Measurements from ENCODE around the gene HNRNPA2B1. TPM values are rescaled to one million over a fixed set of nuclear protein-coding genes. Genes with fewer than 3 reads are reported as not detected.
"Not testable (repeated sequence)": the region's sequence is repeated elsewhere in the genome, so short reads cannot be mapped to it uniquely, and the experiment has no call there.

Gene HNRNPA2B1
- total RNA-seq, 4 donors from 2014 or later = 123 to 362 (median 208) TPM

DNA sequence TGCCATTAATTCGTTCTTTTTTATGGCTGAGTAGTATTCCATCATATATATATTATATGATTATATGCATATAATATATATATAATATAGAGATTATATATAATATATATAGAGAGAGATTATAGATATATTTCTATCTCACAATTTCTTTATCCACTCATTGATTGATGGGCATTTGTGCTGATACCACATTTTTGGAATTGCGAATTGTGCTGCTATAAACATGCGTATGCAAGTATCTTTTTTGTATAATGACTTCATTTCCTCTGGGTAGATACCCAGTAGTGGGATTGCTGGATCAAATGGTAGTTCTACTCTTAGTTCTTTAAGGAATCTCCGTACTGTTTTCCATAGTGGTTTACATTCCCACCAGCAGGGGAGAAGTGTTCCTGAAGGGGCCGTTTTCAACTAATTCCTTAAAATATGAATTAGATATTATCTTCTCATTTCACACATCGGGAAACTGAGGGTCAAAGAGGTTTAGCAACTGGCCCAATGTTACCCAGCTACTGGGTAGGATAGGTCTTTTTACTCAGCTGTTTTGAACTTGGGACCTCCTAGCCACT, 32.0 kb downstream of the HNRNPA2B1 start:
- 84 to 90% methylated on average over 6 of the region's 6 CpGs for WGBS, 2 donors (ENCODE audit: low coverage in 1 of 2)
- no peak for DNase-seq
- peaks cover 0 to 15% (median 10%) of the 10 kb centered on the region in 4 donors for H3K4me1 ChIP-seq
- no peaks in the 10 kb centered on the region for H3K9me3 ChIP-seq
- in situ Hi-C loops (cut with MboI; ENCODE audit: low pct_ligation_motif_present in 1 of 4, low pct_unique_long_range_greater_than_20kb in 1 of 4, low sequenced_read_pairs in 3 of 4) = no loop called here
- H3K27me3 ChIP-seq = no peaks in the 10 kb centered on the region
- no peak for TF ChIP-seq POLR2A (IDR thresholded peaks at IDR 0.05)
- TF ChIP-seq, protein P1, sequence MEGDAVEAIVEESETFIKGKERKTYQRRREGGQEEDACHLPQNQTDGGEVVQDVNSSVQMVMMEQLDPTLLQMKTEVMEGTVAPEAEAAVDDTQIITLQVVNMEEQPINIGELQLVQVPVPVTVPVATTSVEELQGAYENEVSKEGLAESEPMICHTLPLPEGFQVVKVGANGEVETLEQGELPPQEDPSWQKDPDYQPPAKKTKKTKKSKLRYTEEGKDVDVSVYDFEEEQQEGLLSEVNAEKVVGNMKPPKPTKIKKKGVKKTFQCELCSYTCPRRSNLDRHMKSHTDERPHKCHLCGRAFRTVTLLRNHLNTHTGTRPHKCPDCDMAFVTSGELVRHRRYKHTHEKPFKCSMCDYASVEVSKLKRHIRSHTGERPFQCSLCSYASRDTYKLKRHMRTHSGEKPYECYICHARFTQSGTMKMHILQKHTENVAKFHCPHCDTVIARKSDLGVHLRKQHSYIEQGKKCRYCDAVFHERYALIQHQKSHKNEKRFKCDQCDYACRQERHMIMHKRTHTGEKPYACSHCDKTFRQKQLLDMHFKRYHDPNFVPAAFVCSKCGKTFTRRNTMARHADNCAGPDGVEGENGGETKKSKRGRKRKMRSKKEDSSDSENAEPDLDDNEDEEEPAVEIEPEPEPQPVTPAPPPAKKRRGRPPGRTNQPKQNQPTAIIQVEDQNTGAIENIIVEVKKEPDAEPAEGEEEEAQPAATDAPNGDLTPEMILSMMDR (IDR thresholded peaks at IDR 0.05) = no peak
- TF ChIP-seq POLR2AphosphoS5 (IDR thresholded peaks at IDR 0.05) = no peak
- no peak overlapping the region for H3K4me3 ChIP-seq
- intact Hi-C loops (cut with DNase I; ENCODE audit: low total_unique reads) = no loop called here
- H3K36me3 ChIP-seq = no peaks in the 10 kb centered on the region
- no peak overlapping the region for H3K27ac ChIP-seq

GRCh38 chr7:26167303-26167934, 33.1 kb downstream of the HNRNPA2B1 start:
- DNase-seq = no peak
- Histone ChIP-seq H3K9me3 (no peaks in the 10 kb centered on the region), H3K4me3 (no peak overlapping the region), H3K4me1 (peaks cover 0 to 15% (median 10%) of the 10 kb centered on the region in 4 donors), H3K36me3 (no peaks in the 10 kb centered on the region), H3K27ac (peak overlapping the region in 1 of 4 donors; percentile 35), H3K27me3 (no peaks in the 10 kb centered on the region)
- in situ Hi-C loops (cut with MboI; ENCODE audit: low pct_ligation_motif_present in 1 of 4, low pct_unique_long_range_greater_than_20kb in 1 of 4, low sequenced_read_pairs in 3 of 4) = no loop called here
- intact Hi-C loops (cut with DNase I; ENCODE audit: low total_unique reads) = no loop called here
- WGBS, 2 donors (ENCODE audit: low coverage in 1 of 2) = 34 to 59% methylated on average over 3 of the region's 3 CpGs
- TF ChIP-seq, protein P1 (IDR thresholded peaks at IDR 0.05) = no peak
- TF ChIP-seq POLR2A (IDR thresholded peaks at IDR 0.05) = no peak
- no peak for TF ChIP-seq EP300 (IDR thresholded peaks at IDR 0.05; ENCODE audit: low read depth)
- no peak for TF ChIP-seq POLR2AphosphoS5 (IDR thresholded peaks at IDR 0.05)

DNA sequence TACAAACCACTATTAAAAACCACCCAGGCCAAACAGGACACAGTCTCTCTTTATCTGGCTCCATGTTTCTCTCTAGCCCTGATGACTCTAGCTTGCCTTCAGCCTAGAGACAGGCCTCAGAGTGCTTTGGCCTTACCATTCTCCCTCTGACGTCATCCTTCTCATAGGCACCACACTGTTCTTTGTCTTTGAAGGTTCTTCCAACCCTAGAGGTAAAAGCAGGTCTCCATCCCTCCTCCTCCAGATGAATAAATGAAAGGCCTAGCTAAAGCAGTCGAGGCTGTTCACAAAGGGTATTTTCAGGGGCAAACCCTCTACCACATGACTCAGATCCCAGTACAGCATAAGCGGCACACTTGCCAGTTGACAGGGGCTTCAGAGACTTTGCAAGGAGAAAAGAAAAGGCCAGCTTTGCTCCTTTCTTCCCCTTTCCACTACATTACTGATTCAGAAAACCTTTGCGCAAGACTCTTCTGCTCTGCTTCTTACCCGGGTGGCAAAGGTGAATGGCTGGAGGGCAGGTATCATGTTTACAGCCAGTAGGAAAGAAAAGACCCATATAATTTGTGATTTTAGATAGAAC, 33.8 kb downstream of the HNRNPA2B1 start:
- TF ChIP-seq, protein P1 (IDR thresholded peaks at IDR 0.05) = no peak
- TF ChIP-seq POLR2AphosphoS5 (IDR thresholded peaks at IDR 0.05) = no peak
- no peak for TF ChIP-seq EP300 (IDR thresholded peaks at IDR 0.05; ENCODE audit: low read depth)
- no peak for TF ChIP-seq POLR2A (IDR thresholded peaks at IDR 0.05)
- in situ Hi-C loops (cut with MboI; ENCODE audit: low pct_ligation_motif_present in 1 of 4, low pct_unique_long_range_greater_than_20kb in 1 of 4, low sequenced_read_pairs in 3 of 4) = no loop called here
- Histone ChIP-seq H3K36me3 (no peaks in the 10 kb centered on the region), H3K4me3 (no peak overlapping the region), H3K4me1 (peaks cover 0 to 15% (median 10%) of the 10 kb centered on the region in 4 donors), H3K27ac (peak overlapping the region in 1 of 4 donors; percentile 35), H3K9me3 (no peaks in the 10 kb centered on the region), H3K27me3 (no peaks in the 10 kb centered on the region)
- WGBS, 2 donors (ENCODE audit: low coverage in 1 of 2) = 53 to 65% methylated on average over 4 to 5 of the region's 5 CpGs
- intact Hi-C loops (cut with DNase I; ENCODE audit: low total_unique reads) = no loop called here
- no peak for DNase-seq

GRCh38 chr7:26165950-26166683, 34.4 kb downstream of the HNRNPA2B1 start:
- intact Hi-C loops (cut with DNase I; ENCODE audit: low total_unique reads) = no loop called here
- peak overlapping the region in 1 of 4 donors; percentile 35 for H3K27ac ChIP-seq

DNA sequence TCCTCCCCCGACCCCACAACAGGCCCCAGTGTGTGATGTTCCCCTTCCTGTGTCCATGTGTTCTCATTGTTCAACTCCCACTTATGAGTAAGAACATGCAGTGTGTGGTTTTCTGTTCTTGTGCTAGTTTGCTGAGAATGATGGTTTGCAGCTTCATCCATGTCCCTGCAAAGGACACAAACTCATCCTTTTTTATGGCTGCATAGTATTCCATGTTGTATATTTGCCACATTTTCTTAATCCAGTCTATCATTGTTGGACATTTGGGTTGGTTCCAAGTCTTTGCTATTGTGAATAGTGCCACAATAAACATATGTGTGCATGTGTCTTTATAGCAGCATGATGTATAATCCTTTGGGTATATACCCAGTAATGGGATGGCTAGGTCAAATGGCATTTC, 36.7 kb downstream of the HNRNPA2B1 start:
- in situ Hi-C loops (cut with MboI; ENCODE audit: low pct_ligation_motif_present in 1 of 4, low pct_unique_long_range_greater_than_20kb in 1 of 4, low sequenced_read_pairs in 3 of 4); H3K4me3 ChIP-seq; DNase-seq; H3K9me3 ChIP-seq; intact Hi-C loops (cut with DNase I; ENCODE audit: low total_unique reads); H3K27me3 ChIP-seq; H3K36me3 ChIP-seq; H3K27ac ChIP-seq: not testable (repeated sequence)
- WGBS, 2 donors (ENCODE audit: low coverage in 1 of 2) = 60 to 84% methylated on average over 1 of the region's 1 CpG
- H3K4me1 ChIP-seq = peaks cover 0 to 25% (median 14%) of the 10 kb centered on the region in 4 donors

More at GRCh38 chr7:26165950-26166683, 34.4 kb downstream of the HNRNPA2B1 start:
- Histone ChIP-seq H3K9me3 (no peaks in the 10 kb centered on the region), H3K36me3 (no peaks in the 10 kb centered on the region), H3K4me1 (peaks cover 0 to 15% (median 10%) of the 10 kb centered on the region in 4 donors), H3K4me3 (no peak overlapping the region), H3K27me3 (no peaks in the 10 kb centered on the region)
- in situ Hi-C loops (cut with MboI; ENCODE audit: low pct_ligation_motif_present in 1 of 4, low pct_unique_long_range_greater_than_20kb in 1 of 4, low sequenced_read_pairs in 3 of 4) = no loop called here
- TF ChIP-seq POLR2A (IDR thresholded peaks at IDR 0.05) (no peak), EP300 (IDR thresholded peaks at IDR 0.05; ENCODE audit: low read depth) (no peak), POLR2AphosphoS5 (IDR thresholded peaks at IDR 0.05) (no peak)
- 65 to 73% methylated on average over 4 to 9 of the region's 9 CpGs for WGBS, 2 donors (ENCODE audit: low coverage in 1 of 2)
- DNase-seq = no peak

All from transverse colon (tissue), 4 donors.